HCT116 (cell line): ENCODE results near the gene ZCCHC10.

Experiments used
- EZH2 ChIP-seq: fragments of 200-600 bp; sonication (generic); IDR thresholded peaks from 2 replicates; pipeline ENCODE4 v1.6.1; 2017; ENCODE audit warnings: antibody characterized with exemption, mixed run types
- MAX ChIP-seq: IDR thresholded peaks from 2 replicates; pipeline ENCODE4 v1.6.1; 2012
- TF ChIP-seq, protein P1 (sequence below), 3 experiments: fragments of 200-600 bp in 1 of 3; sonication (generic) in 1 of 3; IDR thresholded peaks in 2 of 3; conservative IDR thresholded peaks in 1 of 3; 2 replicates each; pipeline ENCODE4 v1.5.1; 2012 to 2017; ENCODE audit warnings: low read depth in 2 of 3, low read length in 2 of 3, antibody characterized with exemption in 1 of 3, borderline replicate concordance in 1 of 3, control low read depth in 1 of 3, mild to moderate bottlenecking in 1 of 3, mixed read lengths in 1 of 3, mixed run types in 1 of 3, moderate library complexity in 1 of 3; ENCODE audit not compliant: insufficient read depth in 1 of 3

DNA sequence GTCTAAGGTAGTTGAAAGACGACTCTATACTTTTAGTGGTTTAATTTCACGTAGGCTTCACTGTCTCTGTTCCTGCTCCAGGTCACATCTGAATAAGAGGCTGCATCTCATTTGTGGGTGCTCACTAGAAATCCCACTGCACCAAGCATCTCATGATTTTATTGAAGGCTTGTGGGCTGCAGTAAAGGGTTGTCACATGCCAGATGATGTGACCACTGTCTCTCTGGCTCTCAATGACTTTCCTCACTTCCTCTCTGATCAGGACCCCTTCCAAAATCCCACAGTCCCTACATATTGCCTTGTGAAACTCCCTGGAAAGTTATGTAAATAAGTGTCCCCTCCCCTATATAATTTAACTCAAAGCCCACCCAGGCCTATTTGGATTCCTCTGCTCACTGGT is 8.9 kb upstream of the ZCCHC10 start:
- TF ChIP-seq, protein P1, sequence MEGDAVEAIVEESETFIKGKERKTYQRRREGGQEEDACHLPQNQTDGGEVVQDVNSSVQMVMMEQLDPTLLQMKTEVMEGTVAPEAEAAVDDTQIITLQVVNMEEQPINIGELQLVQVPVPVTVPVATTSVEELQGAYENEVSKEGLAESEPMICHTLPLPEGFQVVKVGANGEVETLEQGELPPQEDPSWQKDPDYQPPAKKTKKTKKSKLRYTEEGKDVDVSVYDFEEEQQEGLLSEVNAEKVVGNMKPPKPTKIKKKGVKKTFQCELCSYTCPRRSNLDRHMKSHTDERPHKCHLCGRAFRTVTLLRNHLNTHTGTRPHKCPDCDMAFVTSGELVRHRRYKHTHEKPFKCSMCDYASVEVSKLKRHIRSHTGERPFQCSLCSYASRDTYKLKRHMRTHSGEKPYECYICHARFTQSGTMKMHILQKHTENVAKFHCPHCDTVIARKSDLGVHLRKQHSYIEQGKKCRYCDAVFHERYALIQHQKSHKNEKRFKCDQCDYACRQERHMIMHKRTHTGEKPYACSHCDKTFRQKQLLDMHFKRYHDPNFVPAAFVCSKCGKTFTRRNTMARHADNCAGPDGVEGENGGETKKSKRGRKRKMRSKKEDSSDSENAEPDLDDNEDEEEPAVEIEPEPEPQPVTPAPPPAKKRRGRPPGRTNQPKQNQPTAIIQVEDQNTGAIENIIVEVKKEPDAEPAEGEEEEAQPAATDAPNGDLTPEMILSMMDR (IDR thresholded peaks at IDR 0.05 in 2 of 3, conservative IDR thresholded peaks at IDR 0.05 in 1 of 3; ENCODE audit: borderline replicate concordance in 1 of 3, insufficient read depth in 1 of 3, low read depth in 2 of 3, low read length in 2 of 3), result no peak
- TF ChIP-seq EZH2 (no peak), MAX (no peak)
